ENCODE data around the gene RMND5B.

The RMND5B gene

GRCh38 chr5:178113141-178113787 is 17.6 kb upstream of the RMND5B start, which contains the start of gene N4BP3:
Gene N4BP3 (plus strand): TSS chr5:178113532. CDS start chr5:178119584, 6,052 bp downstream.
- Histone ChIP-seq H3K9ac (ENCODE audit: low read length) (no peak within 1 kb of the TSS; the same call in 1 of the 2 replicates), H3K4me3 (ENCODE audit: low read length) (peak within 1 kb of the TSS; percentile 55), H3K9me3 (replicated peaks; ENCODE audit: insufficient read depth, low read length) (no peaks in the 10 kb centered on the region), H3K27me3 (replicated peaks; ENCODE audit: insufficient read depth, low read length) (peaks cover 47% of the 10 kb centered on the region), H3K79me2 (ENCODE audit: low read length) (no peaks in the 10 kb centered on the region), H3K36me3 (replicated peaks; ENCODE audit: insufficient read depth, low read length) (no peaks in the 10 kb centered on the region), H4K20me1 (ENCODE audit: insufficient read depth, low read length) (no peaks in the 10 kb centered on the region), H2AFZ (ENCODE audit: low read length) (no peak within 1 kb of the TSS; the same call in 1 of the 2 replicates), H3F3A (ENCODE audit: insufficient read depth, low read length) (no peaks in the 10 kb centered on the region), H3K9me2 (replicated peaks; ENCODE audit: insufficient read depth, low read length) (no peaks in the 10 kb centered on the region), H3K4me2 (ENCODE audit: low read depth, low read length) (peak within 1 kb of the TSS; percentile 62), H3K27ac (ENCODE audit: low read length) (no peak within 1 kb of the TSS), H3K4me1 (ENCODE audit: low read length) (peaks cover 4% of the 10 kb centered on the region; the same call in 1 of the 2 replicates)
- DNase-seq: peak; percentile 68
- TF ChIP-seq EZH2phosphoT487 (IDR thresholded peaks at IDR 0.05; ENCODE audit: low read length) (no peak), EZH2 (optimal IDR thresholded peaks at IDR 0.05; ENCODE audit: low read depth, low read length) (no peak)

DNA sequence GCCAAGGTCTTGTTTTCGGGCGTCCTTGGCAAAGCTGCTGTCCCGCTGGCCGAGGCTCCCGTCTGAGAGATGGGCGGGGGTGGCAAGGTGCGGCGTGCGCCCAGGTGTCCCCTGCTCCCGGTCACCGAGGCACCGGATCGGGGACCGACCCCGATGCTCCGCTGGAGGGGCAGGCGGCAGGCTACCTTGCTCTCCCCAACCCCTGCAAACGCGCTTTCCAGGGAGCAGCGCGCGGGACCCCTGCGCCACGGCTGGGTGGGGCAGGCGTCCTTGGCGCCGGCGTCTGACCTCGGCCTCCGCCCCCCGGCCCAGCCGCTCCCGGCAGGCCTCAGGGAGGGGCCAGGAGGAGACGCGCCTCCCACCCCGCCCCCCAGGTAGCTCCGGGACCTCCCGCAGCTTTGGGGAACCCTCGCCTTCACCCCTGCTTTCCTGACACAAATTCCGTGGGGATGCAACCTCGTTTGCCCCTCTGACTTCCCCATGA is 16.9 kb upstream of the RMND5B start:
- H3K4me3 ChIP-seq (ENCODE audit: low read length): peak overlapping the region; percentile 55
- H3K9ac ChIP-seq (ENCODE audit: low read length): no peak overlapping the region; the same call in 1 of the 2 replicates
- TF ChIP-seq EZH2 (optimal IDR thresholded peaks at IDR 0.05; ENCODE audit: low read depth, low read length) (no peak), EZH2phosphoT487 (IDR thresholded peaks at IDR 0.05; ENCODE audit: low read length) (no peak)
- TF ChIP-seq, protein P1, sequence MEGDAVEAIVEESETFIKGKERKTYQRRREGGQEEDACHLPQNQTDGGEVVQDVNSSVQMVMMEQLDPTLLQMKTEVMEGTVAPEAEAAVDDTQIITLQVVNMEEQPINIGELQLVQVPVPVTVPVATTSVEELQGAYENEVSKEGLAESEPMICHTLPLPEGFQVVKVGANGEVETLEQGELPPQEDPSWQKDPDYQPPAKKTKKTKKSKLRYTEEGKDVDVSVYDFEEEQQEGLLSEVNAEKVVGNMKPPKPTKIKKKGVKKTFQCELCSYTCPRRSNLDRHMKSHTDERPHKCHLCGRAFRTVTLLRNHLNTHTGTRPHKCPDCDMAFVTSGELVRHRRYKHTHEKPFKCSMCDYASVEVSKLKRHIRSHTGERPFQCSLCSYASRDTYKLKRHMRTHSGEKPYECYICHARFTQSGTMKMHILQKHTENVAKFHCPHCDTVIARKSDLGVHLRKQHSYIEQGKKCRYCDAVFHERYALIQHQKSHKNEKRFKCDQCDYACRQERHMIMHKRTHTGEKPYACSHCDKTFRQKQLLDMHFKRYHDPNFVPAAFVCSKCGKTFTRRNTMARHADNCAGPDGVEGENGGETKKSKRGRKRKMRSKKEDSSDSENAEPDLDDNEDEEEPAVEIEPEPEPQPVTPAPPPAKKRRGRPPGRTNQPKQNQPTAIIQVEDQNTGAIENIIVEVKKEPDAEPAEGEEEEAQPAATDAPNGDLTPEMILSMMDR (IDR thresholded peaks at IDR 0.05; ENCODE audit: low read length): no peak
- no peaks in the 10 kb centered on the region for H4K20me1 ChIP-seq (ENCODE audit: insufficient read depth, low read length)
- no peaks in the 10 kb centered on the region for H3K79me2 ChIP-seq (ENCODE audit: low read length)
- H3K27ac ChIP-seq (ENCODE audit: low read length): no peak overlapping the region
- H3K36me3 ChIP-seq (replicated peaks; ENCODE audit: insufficient read depth, low read length): no peaks in the 10 kb centered on the region
- H3F3A ChIP-seq (ENCODE audit: insufficient read depth, low read length): no peaks in the 10 kb centered on the region
- H3K4me2 ChIP-seq (ENCODE audit: low read depth, low read length): peak overlapping the region; percentile 62
- DNase-seq: no peak
- H3K9me3 ChIP-seq (replicated peaks; ENCODE audit: insufficient read depth, low read length): no peaks in the 10 kb centered on the region
- H3K9me2 ChIP-seq (replicated peaks; ENCODE audit: insufficient read depth, low read length): no peaks in the 10 kb centered on the region
- peaks cover 1% of the 10 kb centered on the region; the same call in 1 of the 2 replicates for H3K4me1 ChIP-seq (ENCODE audit: low read length)
- H2AFZ ChIP-seq (ENCODE audit: low read length): no peak overlapping the region
- H3K27me3 ChIP-seq (replicated peaks; ENCODE audit: insufficient read depth, low read length): peaks cover 47% of the 10 kb centered on the region

- H3K27ac ChIP-seq (ENCODE audit: low read length): no peak overlapping the region
- no peak overlapping the region for H2AFZ ChIP-seq (ENCODE audit: low read length)
- H3K36me3 ChIP-seq (replicated peaks; ENCODE audit: insufficient read depth, low read length): no peaks in the 10 kb centered on the region
- H3K4me2 ChIP-seq (ENCODE audit: low read depth, low read length): peak overlapping the region; percentile 62; the same call in 1 of the 2 replicates
- H3K4me3 ChIP-seq (ENCODE audit: low read length): peak overlapping the region; percentile 55
- H3K9me3 ChIP-seq (replicated peaks; ENCODE audit: insufficient read depth, low read length): no peaks in the 10 kb centered on the region
- DNase-seq: no peak
- no peaks in the 10 kb centered on the region for H3K79me2 ChIP-seq (ENCODE audit: low read length)
- H3F3A ChIP-seq (ENCODE audit: insufficient read depth, low read length): no peaks in the 10 kb centered on the region
- H3K9ac ChIP-seq (ENCODE audit: low read length): no peak overlapping the region; the same call in 1 of the 2 replicates
- TF ChIP-seq EZH2 (optimal IDR thresholded peaks at IDR 0.05; ENCODE audit: low read depth, low read length) (no peak), EZH2phosphoT487 (IDR thresholded peaks at IDR 0.05; ENCODE audit: low read length) (no peak)
- TF ChIP-seq, protein P1 (IDR thresholded peaks at IDR 0.05; ENCODE audit: low read length): no peak
- H4K20me1 ChIP-seq (ENCODE audit: insufficient read depth, low read length): no peaks in the 10 kb centered on the region
- H3K27me3 ChIP-seq (replicated peaks; ENCODE audit: insufficient read depth, low read length): peaks cover 47% of the 10 kb centered on the region
- H3K4me1 ChIP-seq (ENCODE audit: low read length): no peaks in the 10 kb centered on the region
- H3K9me2 ChIP-seq (replicated peaks; ENCODE audit: insufficient read depth, low read length): no peaks in the 10 kb centered on the region
Measured at GRCh38 chr5:178114325-178115135, 16.3 kb upstream of the RMND5B start.
